ENCODE measurements around the gene PPP1R10.

PPP1R10 gene

DNA sequence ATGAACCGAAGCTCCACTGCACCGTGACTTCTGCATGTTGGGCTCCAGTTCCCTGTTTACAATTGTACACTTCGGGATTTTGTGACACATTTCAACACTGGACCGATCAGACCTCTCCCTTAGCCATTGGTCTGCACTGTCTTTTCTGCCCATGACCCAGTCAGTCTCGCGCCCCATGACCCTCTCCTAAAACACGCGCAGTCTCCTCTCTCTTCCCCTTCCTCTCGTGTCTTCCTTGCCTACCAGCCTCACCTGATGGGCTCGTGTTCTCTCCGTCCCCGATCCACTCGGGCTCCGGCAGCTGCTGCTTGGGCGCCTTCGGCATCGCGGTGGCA, 46.3 kb downstream of the PPP1R10 start:
- H3K27me3 Mint-ChIP-seq = no peaks in the 10 kb centered on the region
- no peaks in the 10 kb centered on the region for H3K9me3 Mint-ChIP-seq
- intact Hi-C loops (cut with micrococcal nuclease) = loop anchor here (1.0 kb wide), 2 partner anchors 13 to 45 kb away; partner anchors contain the start of gene PRR3
- H3K4me1 Mint-ChIP-seq (ENCODE audit: low read depth) = peaks cover 51% of the 10 kb centered on the region
- H3K27ac Mint-ChIP-seq = peak overlapping the region; percentile 89
- H3K36me3 Mint-ChIP-seq (ENCODE audit: low read depth) = peaks cover 21% of the 10 kb centered on the region
- peak overlapping the region; percentile 92 for H3K4me3 Mint-ChIP-seq

GRCh38 chr6:30570263-30570662, 46.8 kb downstream of the PPP1R10 start:
- Mint-ChIP-seq H3K4me3 (peak overlapping the region; percentile 92), H3K4me1 (ENCODE audit: low read depth) (peaks cover 51% of the 10 kb centered on the region), H3K36me3 (ENCODE audit: low read depth) (peaks cover 21% of the 10 kb centered on the region), H3K27me3 (no peaks in the 10 kb centered on the region), H3K27ac (peak overlapping the region; percentile 89), H3K9me3 (no peaks in the 10 kb centered on the region)
- intact Hi-C loops (cut with micrococcal nuclease) = no loop called here

- intact Hi-C loops (cut with micrococcal nuclease) = no loop called here
- H3K4me3 Mint-ChIP-seq = no peak overlapping the region
- no peaks in the 10 kb centered on the region for H3K27me3 Mint-ChIP-seq
- no peaks in the 10 kb centered on the region for H3K9me3 Mint-ChIP-seq
- H3K27ac Mint-ChIP-seq = no peak overlapping the region
- peaks cover 18% of the 10 kb centered on the region for H3K36me3 Mint-ChIP-seq (ENCODE audit: low read depth)
- peaks cover 37% of the 10 kb centered on the region for H3K4me1 Mint-ChIP-seq (ENCODE audit: low read depth)
These were observed 48.8 kb downstream of the PPP1R10 start for GRCh38 chr6:30568245-30568644.

- H3K4me1 Mint-ChIP-seq (ENCODE audit: low read depth) = peaks cover 27% of the 10 kb centered on the region
- no peaks in the 10 kb centered on the region for H3K9me3 Mint-ChIP-seq
- H3K27ac Mint-ChIP-seq = no peak overlapping the region
- no peak overlapping the region for H3K4me3 Mint-ChIP-seq
- no peaks in the 10 kb centered on the region for H3K27me3 Mint-ChIP-seq
- peaks cover 26% of the 10 kb centered on the region for H3K36me3 Mint-ChIP-seq (ENCODE audit: low read depth)
- intact Hi-C loops (cut with micrococcal nuclease) = no loop called here
These were observed 51.3 kb downstream of the PPP1R10 start for GRCh38 chr6:30565772-30566171.

DNA sequence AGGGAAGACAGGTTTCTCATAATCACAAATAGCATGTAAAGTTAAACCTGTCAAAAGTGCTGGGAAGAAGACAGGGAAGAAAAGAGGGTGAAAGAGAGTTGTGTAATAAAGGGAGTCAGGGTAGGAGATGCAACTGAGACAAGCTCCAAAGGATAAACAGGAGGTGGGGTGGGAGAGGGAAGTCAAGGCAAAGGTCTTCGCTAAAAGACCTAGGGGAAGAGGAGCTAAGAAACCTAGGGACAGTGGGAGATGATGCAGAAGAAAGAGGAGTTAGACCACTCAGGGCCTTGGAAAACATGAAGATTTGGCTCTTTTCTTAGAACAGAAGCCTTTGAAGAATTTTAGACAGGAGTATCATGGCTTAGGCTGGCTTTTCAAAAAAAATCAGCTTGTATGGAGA, 52.9 kb downstream of the PPP1R10 start:
- H3K9me3 Mint-ChIP-seq = no peaks in the 10 kb centered on the region
- peaks cover 39% of the 10 kb centered on the region for H3K36me3 Mint-ChIP-seq (ENCODE audit: low read depth)
- H3K4me1 Mint-ChIP-seq (ENCODE audit: low read depth) = peaks cover 11% of the 10 kb centered on the region
- no peak overlapping the region for H3K4me3 Mint-ChIP-seq
- H3K27me3 Mint-ChIP-seq = no peaks in the 10 kb centered on the region
- intact Hi-C loops (cut with micrococcal nuclease) = no loop called here
- no peak overlapping the region for H3K27ac Mint-ChIP-seq

- Mint-ChIP-seq H3K36me3 (ENCODE audit: low read depth) (peaks cover 39% of the 10 kb centered on the region), H3K4me3 (no peak overlapping the region), H3K27me3 (no peaks in the 10 kb centered on the region), H3K9me3 (no peaks in the 10 kb centered on the region), H3K4me1 (ENCODE audit: low read depth) (peaks cover 17% of the 10 kb centered on the region), H3K27ac (no peak overlapping the region)
- intact Hi-C loops (cut with micrococcal nuclease) = no loop called here
These were observed 54.3 kb downstream of the PPP1R10 start for GRCh38 chr6:30562470-30563425.

GRCh38 chr6:30560930-30561329, 56.1 kb downstream of the PPP1R10 start:
- H3K27me3 Mint-ChIP-seq = no peaks in the 10 kb centered on the region
- no peak overlapping the region for H3K4me3 Mint-ChIP-seq
- H3K4me1 Mint-ChIP-seq (ENCODE audit: low read depth) = peaks cover 26% of the 10 kb centered on the region
- H3K36me3 Mint-ChIP-seq (ENCODE audit: low read depth) = peaks cover 57% of the 10 kb centered on the region
- H3K9me3 Mint-ChIP-seq = no peaks in the 10 kb centered on the region
- intact Hi-C loops (cut with micrococcal nuclease) = no loop called here
- no peak overlapping the region for H3K27ac Mint-ChIP-seq

DNA sequence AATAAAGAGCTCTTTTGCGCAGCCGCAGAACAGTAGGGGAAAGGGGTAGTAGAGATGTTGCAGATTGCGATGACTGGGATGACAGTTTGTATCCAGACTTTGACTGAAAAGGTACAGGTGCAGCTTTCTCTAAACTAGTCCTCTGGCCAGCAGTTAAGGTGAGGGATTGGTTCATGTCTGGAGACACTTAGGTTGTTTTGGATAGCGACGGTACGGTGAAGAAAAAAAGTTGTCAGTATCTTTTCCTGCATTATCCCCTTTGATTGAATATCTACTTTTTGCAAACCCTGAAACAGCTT, 59.4 kb downstream of the PPP1R10 start:
- no peaks in the 10 kb centered on the region for H3K27me3 Mint-ChIP-seq
- H3K9me3 Mint-ChIP-seq = no peaks in the 10 kb centered on the region
- intact Hi-C loops (cut with micrococcal nuclease) = loop anchor here (1.0 kb wide), 1 partner anchor 14 kb away; the partner anchor contains the start of gene ABCF1
- peak overlapping the region; percentile 99 for H3K4me3 Mint-ChIP-seq
- H3K36me3 Mint-ChIP-seq (ENCODE audit: low read depth) = peaks cover 80% of the 10 kb centered on the region
- peak overlapping the region; percentile 100 for H3K27ac Mint-ChIP-seq
- H3K4me1 Mint-ChIP-seq (ENCODE audit: low read depth) = peaks cover 39% of the 10 kb centered on the region

DNA sequence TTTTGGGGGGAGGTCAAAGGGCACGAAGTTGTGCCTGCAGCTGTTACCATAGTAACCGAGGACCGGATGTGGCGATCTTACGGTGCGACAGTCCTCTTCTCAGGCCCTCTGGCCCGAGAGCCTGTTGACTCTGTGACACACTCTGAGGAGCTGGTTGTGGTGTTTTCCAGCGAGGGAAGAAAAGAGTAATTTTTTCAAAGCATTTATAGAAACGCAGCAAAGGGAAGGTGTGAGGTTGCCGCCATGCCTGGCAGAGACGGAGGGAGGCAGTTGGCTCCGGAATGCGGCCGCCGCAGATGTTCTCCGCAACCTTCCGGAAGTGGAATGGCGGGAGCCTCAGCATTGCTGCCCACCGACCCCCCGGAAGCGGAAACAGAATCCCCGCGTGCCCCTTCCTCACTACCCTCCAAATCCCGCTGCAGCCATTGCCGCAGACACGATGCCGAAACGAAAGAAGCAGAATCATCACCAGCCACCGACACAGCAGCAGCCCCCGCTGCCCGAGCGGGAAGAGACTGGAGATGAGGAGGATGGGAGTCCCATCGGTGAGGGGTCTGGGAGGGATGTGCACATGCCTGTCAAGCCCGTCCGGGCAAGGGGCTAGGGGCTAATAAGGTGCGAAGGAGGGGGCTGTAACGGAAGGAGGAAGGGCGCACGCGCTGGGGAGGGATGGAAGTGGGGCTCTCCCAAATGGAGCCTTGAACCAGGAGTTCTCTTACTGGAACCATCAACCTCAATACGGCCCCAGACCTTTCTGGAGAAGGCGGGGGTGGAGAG, 59.9 kb downstream of the PPP1R10 start, which contains the start of gene PRR3:
Gene PRR3 (plus strand): TSS at position 390 of the 777 bp plus-strand sequence. CDS start 50 bp downstream, at position 440.
- peaks cover 34% of the 10 kb centered on the region for H3K4me1 Mint-ChIP-seq (ENCODE audit: low read depth)
- no peaks in the 10 kb centered on the region for H3K27me3 Mint-ChIP-seq
- intact Hi-C loops (cut with micrococcal nuclease) = loop anchor here (1.0 kb wide), 2 partner anchors 14 to 60 kb away; partner anchors contain the start of genes ABCF1, MRPS18B and PPP1R10
- H3K27ac Mint-ChIP-seq = peak within 1 kb of the TSS; percentile 100
- H3K9me3 Mint-ChIP-seq = no peaks in the 10 kb centered on the region
- peaks cover 80% of the 10 kb centered on the region for H3K36me3 Mint-ChIP-seq (ENCODE audit: low read depth)
- H3K4me3 Mint-ChIP-seq = peak within 1 kb of the TSS; percentile 99

- peak within 1 kb of the TSS; percentile 99 for H3K4me3 Mint-ChIP-seq
- H3K36me3 Mint-ChIP-seq (ENCODE audit: low read depth) = peaks cover 80% of the 10 kb centered on the region
- peaks cover 34% of the 10 kb centered on the region for H3K4me1 Mint-ChIP-seq (ENCODE audit: low read depth)
- H3K27ac Mint-ChIP-seq = peak within 1 kb of the TSS; percentile 100
- no peaks in the 10 kb centered on the region for H3K27me3 Mint-ChIP-seq
- no peaks in the 10 kb centered on the region for H3K9me3 Mint-ChIP-seq
- intact Hi-C loops (cut with micrococcal nuclease) = loop anchor here (1.0 kb wide), 1 partner anchor 61 kb away; the partner anchor contains the start of genes MRPS18B and PPP1R10
These were observed 60.8 kb downstream of the PPP1R10 start, which contains the start of gene GNL1 for GRCh38 chr6:30556066-30556905. GNL1 (minus strand) TSS chr6:30556489; CDS start chr6:30556203, 286 bp downstream.

DNA sequence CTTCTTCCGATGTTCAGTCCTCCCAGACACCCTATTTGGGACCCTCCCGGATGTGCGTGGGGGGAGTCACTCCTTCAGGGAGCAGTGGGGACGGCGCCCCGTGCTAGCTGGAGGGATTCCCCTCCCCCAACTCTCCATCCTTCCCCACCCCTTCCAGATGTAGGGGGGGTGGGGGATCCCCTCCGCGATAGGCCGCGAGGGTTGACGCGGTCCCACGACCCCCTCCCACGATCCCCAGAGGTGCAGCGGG, 61.3 kb downstream of the PPP1R10 start:
- no peaks in the 10 kb centered on the region for H3K27me3 Mint-ChIP-seq
- no peaks in the 10 kb centered on the region for H3K9me3 Mint-ChIP-seq
- H3K4me1 Mint-ChIP-seq (ENCODE audit: low read depth) = peaks cover 34% of the 10 kb centered on the region
- H3K4me3 Mint-ChIP-seq = peak overlapping the region; percentile 99
- peaks cover 85% of the 10 kb centered on the region for H3K36me3 Mint-ChIP-seq (ENCODE audit: low read depth)
- H3K27ac Mint-ChIP-seq = peak overlapping the region; percentile 100
- intact Hi-C loops (cut with micrococcal nuclease) = loop anchor here (1.0 kb wide), 1 partner anchor 62 kb away; the partner anchor contains the start of genes MRPS18B and PPP1R10

DNA sequence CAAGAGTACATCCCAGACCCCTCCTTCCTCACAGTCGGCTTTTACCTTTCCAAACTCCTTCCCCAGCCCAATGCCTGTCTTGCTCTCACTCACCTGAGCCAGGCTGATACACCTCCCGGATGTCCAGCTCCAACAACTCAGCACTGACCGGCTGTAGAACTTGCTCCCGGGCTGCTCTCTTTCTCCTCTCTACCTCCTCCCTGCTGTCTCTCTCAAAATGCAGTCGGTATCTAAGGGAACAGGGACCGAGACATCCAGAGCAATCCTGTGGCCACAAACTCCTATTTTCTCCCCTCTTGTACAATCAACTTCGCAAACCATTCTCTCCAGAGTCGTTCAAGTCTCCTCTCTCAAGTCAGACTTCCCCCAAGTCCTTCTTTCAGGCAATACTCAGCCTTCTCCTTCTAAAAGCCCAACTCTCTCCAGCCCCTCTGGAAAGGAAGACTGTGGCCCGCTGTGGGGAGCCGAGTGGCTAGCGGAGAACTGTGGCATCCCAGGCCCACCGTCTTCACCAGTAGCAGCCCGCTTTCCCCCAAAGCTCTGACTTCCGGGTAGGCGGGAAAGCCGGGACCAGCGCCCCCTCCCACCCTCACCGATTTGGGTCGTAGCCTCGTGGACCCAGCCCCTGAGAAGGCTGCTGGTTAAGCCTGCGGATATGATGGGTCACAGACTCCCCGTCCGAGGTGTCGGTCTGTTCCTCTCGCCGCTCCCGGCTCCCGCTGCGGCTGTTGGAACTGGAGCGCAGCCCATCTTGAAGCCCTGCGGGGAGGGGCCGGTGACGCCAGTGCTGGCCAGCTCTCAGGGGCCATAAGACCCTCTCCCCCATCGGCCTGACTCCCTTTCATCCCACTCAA, 61.9 kb downstream of the PPP1R10 start:
- peak overlapping the region; percentile 99 for H3K4me3 Mint-ChIP-seq
- H3K27me3 Mint-ChIP-seq = no peaks in the 10 kb centered on the region
- H3K36me3 Mint-ChIP-seq (ENCODE audit: low read depth) = peaks cover 85% of the 10 kb centered on the region
- H3K4me1 Mint-ChIP-seq (ENCODE audit: low read depth) = peaks cover 34% of the 10 kb centered on the region
- peak overlapping the region; percentile 100 for H3K27ac Mint-ChIP-seq
- no peaks in the 10 kb centered on the region for H3K9me3 Mint-ChIP-seq
- intact Hi-C loops (cut with micrococcal nuclease) = no loop called here

DNA sequence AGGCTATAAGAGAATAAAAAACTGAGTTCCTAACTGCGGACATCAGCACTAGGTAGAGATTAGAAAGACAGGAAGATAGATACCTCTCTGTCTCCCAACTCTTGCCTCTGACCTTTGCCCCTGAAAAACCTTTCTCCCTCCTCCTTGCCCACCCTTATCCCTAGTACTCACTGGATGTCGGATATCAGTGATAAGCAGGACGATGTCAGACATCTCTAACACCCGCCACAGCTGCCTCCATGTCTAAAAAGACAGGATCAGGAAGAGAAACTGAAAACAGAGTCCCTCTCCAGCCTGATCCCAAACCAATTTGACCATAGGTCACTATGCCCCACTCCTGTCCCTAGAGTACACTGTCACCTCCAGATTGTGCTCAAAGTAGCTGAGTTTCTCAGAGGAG, 62.6 kb downstream of the PPP1R10 start:
- Mint-ChIP-seq H3K27ac (no peak overlapping the region), H3K9me3 (no peaks in the 10 kb centered on the region), H3K4me1 (ENCODE audit: low read depth) (peaks cover 34% of the 10 kb centered on the region), H3K36me3 (ENCODE audit: low read depth) (peaks cover 85% of the 10 kb centered on the region), H3K4me3 (no peak overlapping the region), H3K27me3 (no peaks in the 10 kb centered on the region)
- intact Hi-C loops (cut with micrococcal nuclease) = no loop called here

Data from dendritic cell treated with granulocyte-macrophage colony-stimulating factor and Interleukin-4, amounts not matched to agents 40 ng/mL and 50 ng/mL, for 4 days (primary cell).